ENCODE measurements around the gene TECPR2. TPM values are rescaled to one million over a fixed set of nuclear protein-coding genes. Genes with fewer than 3 reads are reported as not detected.
A peak's percentile ranks its signal among the peaks of the same experiment; 100 is the strongest.

The TECPR2 gene
- total and polyA plus RNA-seq, 2 experiments from 2014 or later = 9.5 to 20.1 TPM

GRCh38 chr14:102318781-102319276 is 43.9 kb upstream of the TECPR2 start:
- no peak for TF ChIP-seq EZH2phosphoT487 (IDR thresholded peaks at IDR 0.05; ENCODE audit: low read depth, severe bottlenecking, unreplicated experiment)
- no peak for TF ChIP-seq EZH2 (IDR thresholded peaks at IDR 0.05; ENCODE audit: borderline replicate concordance)
- TF ChIP-seq CTCF (IDR thresholded peaks at IDR 0.05; ENCODE audit: poor library complexity) = no peak
- H3K9me2 ChIP-seq (replicated peaks; ENCODE audit: insufficient read depth) = no peaks in the 10 kb centered on the region
- H3K27me3 ChIP-seq = no peaks in the 10 kb centered on the region
- no peaks in the 10 kb centered on the region for H3K9me3 ChIP-seq (ENCODE audit: low read depth)
- 82% methylated on average over 15 of the region's 15 CpGs for WGBS (ENCODE audit: low lambda C conversion rate, missing lambda C conversion rate)
- H3K4me1 ChIP-seq (ENCODE audit: insufficient read depth) = peaks cover 21% of the 10 kb centered on the region
- peak overlapping the region; percentile 95 for H3K27ac ChIP-seq
- H3K4me3 ChIP-seq = peak overlapping the region; percentile 88
- H3K79me2 ChIP-seq = peaks cover 16% of the 10 kb centered on the region
- H3K4me2 ChIP-seq = peak overlapping the region; percentile 77
- peak overlapping the region; percentile 99 for H2AFZ ChIP-seq
- no peaks in the 10 kb centered on the region for H3K36me3 ChIP-seq (replicated peaks; ENCODE audit: insufficient read depth, low read depth)
- no peak for DNase-seq (ENCODE audit: low spot score)
- no peaks in the 10 kb centered on the region for H4K20me1 ChIP-seq (ENCODE audit: insufficient read depth, poor library complexity, severe bottlenecking)

GRCh38 chr14:102319351-102320032 is 43.2 kb upstream of the TECPR2 start, which contains the start of gene ZNF839:
Gene ZNF839, plus strand, starts transcription at chr14:102319746. Its CDS starts 20 bp downstream, at chr14:102319766.
- peak within 1 kb of the TSS; percentile 88 for H3K4me3 ChIP-seq
- H3K36me3 ChIP-seq (replicated peaks; ENCODE audit: insufficient read depth, low read depth) = no peaks in the 10 kb centered on the region
- H3K4me1 ChIP-seq (ENCODE audit: insufficient read depth) = peaks cover 21% of the 10 kb centered on the region
- no peaks in the 10 kb centered on the region for H3K9me2 ChIP-seq (replicated peaks; ENCODE audit: insufficient read depth)
- no peaks in the 10 kb centered on the region for H4K20me1 ChIP-seq (ENCODE audit: insufficient read depth, poor library complexity, severe bottlenecking)
- H3K9me3 ChIP-seq (ENCODE audit: low read depth) = no peaks in the 10 kb centered on the region
- peak within 1 kb of the TSS; percentile 95 for H3K27ac ChIP-seq
- whole genome bisulfite sequencing (ENCODE audit: low lambda C conversion rate, missing lambda C conversion rate) = 2% methylated on average over 49 of the region's 71 CpGs
- H2AFZ ChIP-seq = peak within 1 kb of the TSS; percentile 99
- TF ChIP-seq CTCF (IDR thresholded peaks at IDR 0.05; ENCODE audit: poor library complexity) (no peak), EZH2phosphoT487 (IDR thresholded peaks at IDR 0.05; ENCODE audit: low read depth, severe bottlenecking, unreplicated experiment) (no peak), EZH2 (IDR thresholded peaks at IDR 0.05; ENCODE audit: borderline replicate concordance) (no peak)
- peaks cover 16% of the 10 kb centered on the region for H3K79me2 ChIP-seq
- no peaks in the 10 kb centered on the region for H3K27me3 ChIP-seq
- peak; percentile 95 for DNase-seq (ENCODE audit: low spot score)
- H3K4me2 ChIP-seq = peak within 1 kb of the TSS; percentile 77

- Histone ChIP-seq H3K36me3 (replicated peaks; ENCODE audit: insufficient read depth, low read depth) (no peaks in the 10 kb centered on the region), H4K20me1 (ENCODE audit: insufficient read depth, poor library complexity, severe bottlenecking) (no peaks in the 10 kb centered on the region), H3K27ac (peak overlapping the region; percentile 95), H3K79me2 (peaks cover 16% of the 10 kb centered on the region), H3K27me3 (no peaks in the 10 kb centered on the region), H2AFZ (peak overlapping the region; percentile 55), H3K4me1 (ENCODE audit: insufficient read depth) (peaks cover 21% of the 10 kb centered on the region), H3K4me2 (peak overlapping the region; percentile 76), H3K9me2 (replicated peaks; ENCODE audit: insufficient read depth) (no peaks in the 10 kb centered on the region), H3K9me3 (ENCODE audit: low read depth) (no peaks in the 10 kb centered on the region), H3K4me3 (peak overlapping the region; percentile 88)
- TF ChIP-seq EZH2 (IDR thresholded peaks at IDR 0.05; ENCODE audit: borderline replicate concordance) (no peak), CTCF (IDR thresholded peaks at IDR 0.05; ENCODE audit: poor library complexity) (no peak), EZH2phosphoT487 (IDR thresholded peaks at IDR 0.05; ENCODE audit: low read depth, severe bottlenecking, unreplicated experiment) (no peak)
- WGBS (ENCODE audit: low lambda C conversion rate, missing lambda C conversion rate) = 13% methylated on average over 16 of the region's 30 CpGs
- peak; percentile 63 for DNase-seq (ENCODE audit: low spot score)
Measured at GRCh38 chr14:102320033-102320660, 42.6 kb upstream of the TECPR2 start.
